Prostate gland (tissue), 2 donors: Measurements from ENCODE around the gene YTHDF1.

ENCODE experiments used
- POLR2A ChIP-seq: fragments of 450-650 bp; IDR thresholded peaks from one replicate; pipeline ENCODE4 v1.6.1; 2016; ENCODE audit warnings: antibody characterized with exemption, mild to moderate bottlenecking
- POLR2AphosphoS5 ChIP-seq: sonication (generic); formaldehyde crosslinking; IDR thresholded peaks from one replicate; pipeline ENCODE4 v1.6.1; 2017; ENCODE audit warnings: antibody characterized with exemption
- TF ChIP-seq, protein P1 (sequence below), 4 experiments: fragments of 200-600 bp in 2 of 4; fragments of 450-650 bp in 2 of 4; sonication (generic) in 2 of 4; IDR thresholded peaks; 1 replicate in 3 of 4; 2 replicates in 1 of 4; pipeline ENCODE4 v1.5.1; 2016 to 2019; ENCODE audit warnings: antibody characterized with exemption in 4 of 4, mild to moderate bottlenecking in 2 of 4, moderate library complexity in 2 of 4

DNA sequence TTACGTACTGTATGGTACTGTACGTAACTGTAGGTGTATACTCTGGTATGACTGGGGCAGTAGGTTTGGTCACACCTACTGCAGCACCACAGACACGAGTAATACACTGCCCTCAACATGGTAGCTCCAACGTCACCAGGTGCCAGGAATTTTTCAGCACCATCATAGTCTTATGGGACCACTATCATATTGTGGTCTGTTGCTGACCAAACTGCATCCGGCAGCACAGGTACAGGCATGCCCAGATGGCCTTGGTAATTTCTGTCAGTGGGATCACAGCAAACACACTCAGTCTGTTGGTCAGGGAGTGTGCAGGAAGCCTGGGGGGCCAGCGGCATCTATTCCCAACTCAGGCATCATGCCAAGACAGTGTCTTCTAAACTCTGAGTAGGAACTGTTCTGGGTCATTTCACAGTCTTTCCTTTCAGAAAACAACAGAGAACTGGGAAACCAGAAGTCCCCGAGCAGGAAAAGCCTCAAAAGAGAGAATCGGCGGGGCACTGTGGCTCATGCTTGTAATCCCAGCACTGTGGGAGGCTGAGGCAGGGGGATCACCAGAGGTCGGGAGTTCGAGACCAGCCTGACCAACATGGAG, 5.8 kb downstream of the YTHDF1 start:
- TF ChIP-seq, protein P1, sequence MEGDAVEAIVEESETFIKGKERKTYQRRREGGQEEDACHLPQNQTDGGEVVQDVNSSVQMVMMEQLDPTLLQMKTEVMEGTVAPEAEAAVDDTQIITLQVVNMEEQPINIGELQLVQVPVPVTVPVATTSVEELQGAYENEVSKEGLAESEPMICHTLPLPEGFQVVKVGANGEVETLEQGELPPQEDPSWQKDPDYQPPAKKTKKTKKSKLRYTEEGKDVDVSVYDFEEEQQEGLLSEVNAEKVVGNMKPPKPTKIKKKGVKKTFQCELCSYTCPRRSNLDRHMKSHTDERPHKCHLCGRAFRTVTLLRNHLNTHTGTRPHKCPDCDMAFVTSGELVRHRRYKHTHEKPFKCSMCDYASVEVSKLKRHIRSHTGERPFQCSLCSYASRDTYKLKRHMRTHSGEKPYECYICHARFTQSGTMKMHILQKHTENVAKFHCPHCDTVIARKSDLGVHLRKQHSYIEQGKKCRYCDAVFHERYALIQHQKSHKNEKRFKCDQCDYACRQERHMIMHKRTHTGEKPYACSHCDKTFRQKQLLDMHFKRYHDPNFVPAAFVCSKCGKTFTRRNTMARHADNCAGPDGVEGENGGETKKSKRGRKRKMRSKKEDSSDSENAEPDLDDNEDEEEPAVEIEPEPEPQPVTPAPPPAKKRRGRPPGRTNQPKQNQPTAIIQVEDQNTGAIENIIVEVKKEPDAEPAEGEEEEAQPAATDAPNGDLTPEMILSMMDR (IDR thresholded peaks at IDR 0.05), result no peak
- TF ChIP-seq POLR2AphosphoS5, result no peak
- TF ChIP-seq POLR2A, result no peak
